ENCODE measurements around the gene LSM3.

The LSM3 gene

GRCh38 chr3:14204515-14205284 is 26.1 kb downstream of the LSM3 start:
- Mint-ChIP-seq H3K4me1 (peaks cover 22% of the 10 kb centered on the region), H3K36me3 (ENCODE audit: low read depth) (no peaks in the 10 kb centered on the region), H3K27ac (no peak overlapping the region), H3K27me3 (ENCODE audit: low read depth) (no peaks in the 10 kb centered on the region), H3K4me3 (no peak overlapping the region), H3K9me3 (no peaks in the 10 kb centered on the region)
- no peak for TF ChIP-seq CTCF (IDR thresholded peaks at IDR 0.05; ENCODE audit: unreplicated experiment in 3 of 3)

GRCh38 chr3:14206548-14207177 is 28.0 kb downstream of the LSM3 start:
- no peak for TF ChIP-seq CTCF (IDR thresholded peaks at IDR 0.05; ENCODE audit: unreplicated experiment in 3 of 3)
- Mint-ChIP-seq H3K27me3 (ENCODE audit: low read depth) (peaks cover 3% of the 10 kb centered on the region), H3K9me3 (no peaks in the 10 kb centered on the region), H3K36me3 (ENCODE audit: low read depth) (no peaks in the 10 kb centered on the region), H3K27ac (no peak overlapping the region), H3K4me3 (no peak overlapping the region), H3K4me1 (peaks cover 39% of the 10 kb centered on the region)

- Mint-ChIP-seq H3K4me3 (no peak overlapping the region), H3K9me3 (no peaks in the 10 kb centered on the region)
These were observed 29.6 kb downstream of the LSM3 start for GRCh38 chr3:14208168-14208567.

GRCh38 chr3:14208977-14209394 is 30.4 kb downstream of the LSM3 start:
- H3K4me1 Mint-ChIP-seq, result peaks cover 35% of the 10 kb centered on the region
- peak overlapping the region; percentile 1 to 65 (median 7) for H3K27ac Mint-ChIP-seq

More at GRCh38 chr3:14208168-14208567, 29.6 kb downstream of the LSM3 start:
- H3K27ac Mint-ChIP-seq, result no peak overlapping the region
- H3K27me3 Mint-ChIP-seq (ENCODE audit: low read depth), result peaks cover 3% of the 10 kb centered on the region
- peaks cover 40% of the 10 kb centered on the region for H3K4me1 Mint-ChIP-seq
- no peaks in the 10 kb centered on the region for H3K36me3 Mint-ChIP-seq (ENCODE audit: low read depth)
- TF ChIP-seq CTCF (IDR thresholded peaks at IDR 0.05; ENCODE audit: unreplicated experiment in 3 of 3), result no peak

GRCh38 chr3:14209581-14210289 is 31.1 kb downstream of the LSM3 start:
- TF ChIP-seq CTCF (IDR thresholded peaks at IDR 0.05; ENCODE audit: unreplicated experiment in 3 of 3), result no peak
- no peaks in the 10 kb centered on the region for H3K9me3 Mint-ChIP-seq
- no peak overlapping the region for H3K4me3 Mint-ChIP-seq
- peaks cover 3% of the 10 kb centered on the region for H3K27me3 Mint-ChIP-seq (ENCODE audit: low read depth)
- no peaks in the 10 kb centered on the region for H3K36me3 Mint-ChIP-seq (ENCODE audit: low read depth)
- H3K4me1 Mint-ChIP-seq, result peaks cover 29% of the 10 kb centered on the region
- peak overlapping the region; percentile 1 to 65 (median 29) for H3K27ac Mint-ChIP-seq

More at GRCh38 chr3:14208977-14209394, 30.4 kb downstream of the LSM3 start:
- Mint-ChIP-seq H3K27me3 (ENCODE audit: low read depth) (peaks cover 3% of the 10 kb centered on the region), H3K4me3 (no peak overlapping the region), H3K9me3 (no peaks in the 10 kb centered on the region), H3K36me3 (ENCODE audit: low read depth) (no peaks in the 10 kb centered on the region)
- no peak for TF ChIP-seq CTCF (IDR thresholded peaks at IDR 0.05; ENCODE audit: unreplicated experiment in 3 of 3)

Measured in nephron (organoid).